T1000 (cell line): Measurements from ENCODE around the gene ARHGAP18.

Experiments used
- DNase-seq: peaks from one replicate; lab custom pipeline; 2025; ENCODE audit warnings: mixed read lengths; lab: John Stamatoyannopoulos, UW

Gene ARHGAP18

DNA sequence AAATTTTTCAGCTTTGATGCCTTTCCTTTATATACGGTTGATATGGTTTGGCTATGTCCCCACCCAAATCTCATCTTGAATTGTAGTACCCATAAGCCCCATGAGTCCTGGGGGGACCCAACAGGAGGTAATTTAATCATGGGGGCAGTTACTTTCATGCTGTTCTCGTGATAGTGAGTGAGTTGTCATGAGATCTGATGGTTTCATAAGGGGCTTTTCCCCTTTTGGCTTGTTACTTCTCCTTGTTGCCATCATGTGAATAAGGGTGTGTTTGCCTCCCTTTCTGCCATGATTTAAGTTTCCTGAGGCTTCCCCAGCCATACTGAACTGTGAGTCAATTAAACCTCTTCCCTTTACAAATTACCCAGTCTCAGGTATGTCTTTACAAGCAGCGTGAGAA lies 66.8 kb downstream of the ARHGAP18 start:
- DNase-seq = no peak

DNA sequence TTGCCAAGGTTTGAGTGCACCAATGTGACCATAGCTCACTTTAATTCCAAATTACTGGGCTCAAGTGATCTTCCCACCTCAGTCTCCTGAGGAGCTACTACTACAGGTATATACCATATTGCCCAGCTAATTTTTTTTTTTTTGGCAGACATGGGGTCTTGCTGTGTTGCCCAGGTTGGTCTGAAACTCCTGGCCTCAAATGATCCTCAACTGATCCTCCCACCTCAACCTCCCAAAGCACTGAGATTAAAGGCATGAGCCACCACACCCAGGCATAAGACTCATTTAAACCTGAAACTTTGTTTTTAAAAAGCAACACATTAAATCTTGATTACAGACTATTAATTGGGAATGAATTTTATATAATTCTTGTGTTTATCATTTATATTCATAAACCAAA lies 67.7 kb downstream of the ARHGAP18 start:
- DNase-seq = no peak

DNA sequence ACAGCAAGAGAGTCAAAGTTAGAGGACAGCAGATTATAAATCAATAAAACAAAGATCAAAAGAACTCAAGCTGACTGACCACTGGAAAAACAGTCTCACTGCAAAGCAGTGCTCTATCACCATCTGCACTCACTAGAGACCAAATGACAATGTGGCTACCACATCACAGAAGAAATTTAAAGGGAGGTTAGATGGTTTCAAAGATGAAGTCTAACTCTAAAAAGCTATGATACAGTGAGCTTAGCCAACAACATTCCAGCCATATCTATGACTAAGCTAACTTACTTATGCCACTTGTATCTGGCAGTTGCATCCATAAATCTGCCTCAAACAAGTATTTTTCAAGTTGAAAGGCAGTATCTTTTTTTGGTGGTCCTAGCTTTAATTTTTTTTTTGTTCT lies 68.6 kb downstream of the ARHGAP18 start:
- DNase-seq = no peak

DNA sequence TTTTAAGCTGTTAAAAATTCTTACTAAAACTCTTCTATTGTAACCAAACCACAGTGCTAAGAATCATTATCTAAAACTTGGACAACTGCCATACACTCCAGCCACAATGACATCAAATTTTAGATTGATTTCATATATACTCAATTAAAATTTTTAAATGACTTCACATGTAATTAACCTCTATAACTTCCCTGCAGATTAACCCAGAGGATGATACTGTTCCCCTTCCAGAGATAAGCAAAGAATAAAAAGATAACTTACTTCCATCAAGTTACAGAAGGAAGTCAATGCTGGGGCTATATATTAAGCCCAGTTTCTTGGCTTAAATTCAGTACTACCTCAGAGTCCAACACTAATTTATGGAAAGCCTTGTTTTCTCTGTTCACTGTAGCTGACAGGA lies 71.3 kb downstream of the ARHGAP18 start:
- no peak for DNase-seq

DNA sequence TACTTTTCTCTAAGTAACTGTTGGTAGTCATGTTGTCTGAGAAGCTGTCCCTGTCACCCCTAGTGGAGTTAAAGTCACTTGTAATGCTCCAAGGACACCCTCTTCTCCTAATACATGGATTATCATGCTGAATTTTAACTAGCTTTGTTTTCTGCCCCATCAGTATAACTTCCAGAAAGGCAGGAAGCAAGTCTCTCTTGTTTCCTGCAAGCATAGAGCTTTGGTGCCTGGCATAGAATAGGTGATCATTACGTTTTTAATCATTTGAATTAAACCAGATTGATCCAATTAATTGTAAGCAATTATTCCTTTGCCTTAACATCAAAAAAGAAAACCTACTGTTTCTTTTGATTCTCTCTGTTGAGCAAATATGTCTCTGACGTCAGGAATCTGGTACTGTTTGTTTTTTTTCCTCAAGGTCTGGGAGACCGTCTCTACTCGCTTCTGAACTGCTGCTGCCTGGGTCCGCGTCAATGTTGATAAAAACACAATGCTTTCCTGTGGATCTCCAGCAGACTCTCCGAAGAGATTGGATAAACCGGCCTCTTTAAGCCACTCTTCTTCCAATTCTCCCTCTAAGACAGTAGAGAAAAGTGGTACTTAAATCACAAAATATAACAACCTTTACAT lies 71.8 kb downstream of the ARHGAP18 start:
- no peak for DNase-seq

DNA sequence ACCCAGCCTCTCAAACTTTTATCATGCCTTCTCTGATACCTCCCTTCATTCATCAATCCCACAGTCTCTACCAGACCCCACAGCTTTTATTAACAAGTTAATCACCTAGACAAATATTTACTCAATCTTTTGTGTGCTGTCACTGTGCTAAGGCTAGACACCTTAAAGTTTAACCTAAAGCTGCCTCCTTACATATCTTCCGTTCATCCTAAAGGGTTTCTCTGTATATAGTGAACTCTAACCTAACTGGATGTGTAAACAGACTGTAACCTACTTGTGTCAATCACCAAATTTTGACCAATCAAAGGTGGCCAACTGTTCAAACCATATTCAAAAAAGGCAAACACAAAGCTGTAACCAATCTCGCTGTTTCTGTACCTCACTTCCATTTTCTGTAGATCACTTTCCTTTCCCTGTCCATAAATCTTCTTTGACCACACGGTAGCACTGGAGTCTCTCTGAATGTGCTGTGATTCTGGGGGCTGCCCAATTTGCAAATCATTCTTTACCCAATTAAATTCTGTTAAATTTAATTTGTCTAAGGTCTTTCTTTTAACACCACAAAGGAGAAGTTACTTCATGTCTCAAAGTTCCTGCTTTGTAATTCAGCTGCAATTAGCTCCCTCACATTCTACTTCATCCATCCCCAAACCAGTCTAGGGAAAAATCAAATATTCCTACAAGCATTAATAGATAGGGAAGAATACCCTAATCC lies 72.5 kb downstream of the ARHGAP18 start:
- no peak for DNase-seq

DNA sequence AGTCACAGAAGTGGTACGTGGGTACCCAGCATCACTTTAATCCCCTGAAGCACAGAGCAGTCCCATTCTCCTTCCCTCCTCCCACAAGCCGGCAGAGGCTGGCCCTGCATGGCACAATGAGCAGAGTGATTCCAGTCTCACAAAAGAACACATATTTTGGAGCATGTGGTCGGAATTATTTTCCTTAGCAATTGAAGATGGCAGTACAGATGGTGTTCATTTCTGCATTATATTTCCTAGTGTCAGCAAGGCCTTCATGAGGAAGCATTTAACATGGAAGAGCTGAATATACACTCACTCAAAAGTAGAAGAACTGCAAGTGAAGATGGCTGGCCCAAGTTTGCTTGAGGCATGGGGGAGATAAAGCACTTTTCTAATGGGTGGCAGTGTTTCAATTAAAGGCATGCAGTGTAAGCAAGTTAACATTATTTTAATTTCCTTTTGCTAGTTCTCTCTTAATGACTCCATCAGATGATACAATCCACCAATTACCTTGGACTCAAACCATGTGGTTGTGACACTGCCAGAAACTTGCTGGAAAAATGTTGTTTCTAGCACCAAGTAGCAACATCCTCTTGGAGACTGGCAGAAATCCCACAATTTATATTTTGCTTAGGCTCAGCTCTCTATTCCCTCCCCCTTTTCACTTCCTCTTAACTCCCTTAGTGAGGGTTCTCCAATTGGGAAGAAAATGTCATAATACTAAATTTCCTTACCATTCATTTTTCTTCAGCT lies 74.4 kb downstream of the ARHGAP18 start:
- DNase-seq = no peak

DNA sequence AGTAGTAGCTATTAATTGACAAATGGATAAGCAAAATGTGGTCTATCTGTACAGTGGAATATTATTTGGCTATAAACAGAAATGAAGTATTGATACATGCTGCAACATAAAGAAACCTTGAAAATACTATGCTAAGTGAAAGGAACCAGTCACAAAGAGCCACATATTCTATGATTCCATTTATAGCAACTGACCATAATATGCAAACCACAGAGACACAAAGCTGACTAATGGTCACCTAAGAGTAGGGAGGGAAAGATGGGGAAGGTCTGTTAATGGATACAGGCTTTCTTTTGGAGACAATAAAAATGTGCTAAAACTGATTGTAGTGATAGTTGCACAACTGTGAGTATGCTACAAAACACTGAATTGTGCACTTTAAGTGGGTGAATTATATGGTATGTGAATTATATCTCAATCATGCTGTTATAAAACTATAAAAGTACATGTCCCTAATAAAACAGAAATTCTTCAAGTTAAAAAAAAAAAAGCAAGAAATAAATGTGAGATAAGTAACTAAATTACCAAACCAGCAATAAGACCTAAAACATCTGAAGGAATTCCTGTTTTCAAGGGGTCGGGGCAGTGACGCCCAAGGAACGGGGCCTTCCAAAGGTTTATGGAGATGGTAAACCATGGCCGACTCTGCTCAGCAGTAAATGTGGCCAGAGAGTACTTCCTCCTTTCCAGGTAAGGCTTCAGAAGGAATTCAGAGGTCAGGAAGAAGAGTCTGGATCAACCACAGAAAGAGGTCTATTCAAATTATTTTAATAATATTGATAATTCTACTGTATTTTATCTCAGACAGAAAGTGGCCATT lies 75.4 kb downstream of the ARHGAP18 start:
- DNase-seq = no peak

DNA sequence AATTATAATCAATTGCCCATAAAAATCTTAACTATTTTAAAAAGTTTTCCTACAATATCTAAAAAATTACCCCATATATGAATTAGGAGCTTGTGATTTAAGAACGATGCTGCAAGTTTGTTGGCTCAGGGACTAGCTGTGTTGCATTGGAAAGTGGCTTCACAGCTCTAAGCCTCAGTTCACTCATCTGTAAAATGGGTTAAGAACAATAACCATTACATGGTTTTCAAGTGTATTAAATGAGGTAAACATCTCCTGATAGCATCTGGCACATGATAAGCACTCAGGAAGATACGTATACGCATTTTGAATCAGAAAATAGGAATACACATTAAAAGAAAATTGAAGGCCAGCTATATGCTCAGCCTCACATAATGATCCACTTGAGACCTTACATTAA lies 76.4 kb downstream of the ARHGAP18 start:
- no peak for DNase-seq

DNA sequence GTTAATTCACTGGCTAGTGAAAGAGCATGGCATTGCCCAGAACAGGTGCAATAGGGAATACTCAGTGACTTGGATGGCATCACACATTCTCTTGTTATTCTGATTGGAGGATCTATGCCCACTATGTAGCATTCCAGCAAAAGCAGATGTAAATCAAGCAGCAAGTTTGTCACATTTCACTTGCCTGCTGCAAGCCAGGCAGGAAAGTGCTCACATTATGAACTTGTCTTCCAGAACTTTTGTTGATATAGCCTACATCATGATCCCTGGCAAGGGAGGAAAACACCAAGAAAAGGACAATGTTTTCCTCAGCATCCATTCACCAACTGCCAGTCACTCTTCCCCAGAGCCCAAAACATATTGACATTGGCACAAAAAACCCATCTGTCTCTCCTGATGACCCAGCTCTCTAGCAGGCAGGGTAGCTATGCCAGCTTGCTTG lies 77.8 kb downstream of the ARHGAP18 start:
- DNase-seq = no peak

DNA sequence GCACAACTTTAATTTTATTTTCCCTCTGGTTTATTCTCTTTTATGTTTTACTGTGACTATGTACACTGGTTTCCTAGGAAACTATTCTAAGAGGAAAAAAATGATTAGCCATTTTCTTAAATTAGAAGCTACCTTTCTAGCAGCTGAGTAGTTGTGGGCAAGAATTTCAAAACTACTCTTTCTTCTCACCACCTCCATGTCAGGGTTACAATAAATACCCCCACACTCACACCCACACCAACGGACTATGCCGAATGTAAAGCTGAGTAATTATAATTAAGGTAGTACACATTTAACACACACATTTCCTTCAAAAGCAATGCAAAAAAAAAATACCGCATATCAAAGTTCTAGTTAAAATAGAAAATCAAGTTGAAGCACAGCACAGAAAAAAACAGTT lies 78.9 kb downstream of the ARHGAP18 start:
- no peak for DNase-seq

DNA sequence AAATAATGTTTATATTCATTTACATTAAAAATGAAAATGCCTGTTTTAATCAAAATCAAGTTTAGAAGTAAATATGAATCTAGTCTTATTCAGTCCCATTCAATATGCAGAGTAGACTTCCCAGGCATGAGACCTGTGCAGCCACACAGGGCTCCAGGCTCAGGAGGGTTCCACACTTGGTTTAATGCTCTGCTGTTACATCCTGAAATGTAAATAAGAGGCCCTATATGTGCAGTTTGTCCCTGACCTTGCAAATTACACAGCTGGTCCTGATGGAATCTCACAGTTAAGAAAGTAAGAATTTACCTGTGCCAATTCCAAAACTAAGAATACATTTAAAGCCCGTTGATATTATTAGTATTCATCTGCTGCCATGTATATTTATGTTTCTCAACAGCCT lies 79.4 kb downstream of the ARHGAP18 start:
- no peak for DNase-seq

DNA sequence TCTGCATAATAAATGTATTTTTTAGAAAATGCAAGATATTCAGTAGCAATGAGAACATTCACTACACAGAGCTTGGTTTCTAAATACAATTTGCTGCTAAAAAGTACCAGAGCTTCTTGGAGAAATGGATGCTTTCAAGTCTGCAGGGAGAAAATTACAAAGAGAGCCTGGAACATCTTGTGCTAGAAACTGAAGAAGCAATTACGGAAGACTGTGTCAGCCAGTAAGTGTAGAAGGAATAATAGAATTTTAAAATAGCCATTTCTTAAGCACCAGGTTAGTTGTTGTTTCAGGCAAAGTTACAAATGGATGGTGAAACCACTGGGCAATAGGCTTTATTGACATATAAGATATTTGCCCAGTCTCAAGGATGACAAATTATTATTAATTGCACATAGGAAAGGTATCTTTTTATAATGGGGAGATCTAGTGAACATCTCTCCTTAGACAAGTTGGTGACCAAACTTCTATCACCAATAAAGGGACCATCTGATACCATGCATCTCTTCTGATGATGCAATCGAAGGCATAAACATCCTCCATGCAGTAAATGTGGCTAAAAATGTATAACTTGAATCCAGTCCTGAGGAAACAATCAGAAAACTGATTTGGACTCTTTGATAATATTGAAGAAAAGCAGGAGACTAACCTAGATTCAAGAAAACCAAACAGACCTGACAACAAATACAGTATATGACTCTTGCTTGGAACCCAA lies 81.7 kb downstream of the ARHGAP18 start:
- DNase-seq = no peak

DNA sequence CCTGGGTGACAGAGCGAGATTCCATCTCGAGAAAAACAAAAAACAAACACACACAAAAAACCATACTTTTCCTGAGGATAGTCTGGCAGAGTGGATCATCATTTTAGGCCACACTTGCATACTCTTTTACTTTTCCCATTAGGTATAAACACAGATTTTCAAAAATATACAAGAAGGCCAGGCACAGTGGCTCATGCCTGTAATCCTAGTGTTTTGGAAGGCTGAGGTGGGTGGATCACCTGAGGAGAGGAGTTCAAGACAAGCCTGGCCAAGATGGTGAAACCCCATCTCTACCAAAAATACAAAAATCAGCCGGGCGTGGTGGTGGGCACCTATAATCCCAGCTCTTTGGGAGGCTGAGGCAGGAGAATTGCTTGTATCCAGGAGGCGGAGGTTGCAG lies 85.5 kb downstream of the ARHGAP18 start:
- DNase-seq = no peak

DNA sequence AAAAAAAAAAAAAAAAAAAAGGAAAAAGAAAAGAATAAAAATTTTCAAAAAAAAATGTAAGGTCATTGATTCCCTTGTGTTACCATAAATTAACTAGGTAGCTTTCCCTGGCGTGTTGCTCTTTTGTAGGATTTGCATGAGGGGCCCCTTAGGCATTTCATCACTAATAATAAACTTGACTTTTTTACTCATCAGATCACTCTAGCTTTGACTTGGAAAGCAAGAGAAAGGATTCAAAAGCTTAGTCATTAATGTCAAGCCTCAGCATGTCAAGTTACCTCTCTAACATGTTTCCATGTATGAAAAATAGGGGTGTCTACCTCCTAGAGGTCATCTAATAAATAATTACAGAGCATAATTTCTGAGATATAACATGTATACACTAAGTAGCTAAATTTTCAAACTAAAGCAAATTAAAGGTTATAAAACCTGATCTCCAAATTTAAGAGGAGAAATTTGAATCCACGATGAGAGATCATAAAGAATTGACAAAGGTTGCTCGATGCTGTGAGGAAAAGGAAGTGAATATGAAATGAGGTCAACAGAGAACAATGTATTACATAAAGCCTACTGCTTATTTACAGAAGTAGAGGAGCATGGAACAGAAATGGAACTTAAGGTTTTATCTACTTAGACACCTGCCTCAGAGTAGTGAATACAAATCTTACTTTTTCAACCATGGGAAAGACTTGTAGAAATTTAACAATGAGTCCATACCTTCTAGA lies 86.8 kb downstream of the ARHGAP18 start:
- no peak for DNase-seq

DNA sequence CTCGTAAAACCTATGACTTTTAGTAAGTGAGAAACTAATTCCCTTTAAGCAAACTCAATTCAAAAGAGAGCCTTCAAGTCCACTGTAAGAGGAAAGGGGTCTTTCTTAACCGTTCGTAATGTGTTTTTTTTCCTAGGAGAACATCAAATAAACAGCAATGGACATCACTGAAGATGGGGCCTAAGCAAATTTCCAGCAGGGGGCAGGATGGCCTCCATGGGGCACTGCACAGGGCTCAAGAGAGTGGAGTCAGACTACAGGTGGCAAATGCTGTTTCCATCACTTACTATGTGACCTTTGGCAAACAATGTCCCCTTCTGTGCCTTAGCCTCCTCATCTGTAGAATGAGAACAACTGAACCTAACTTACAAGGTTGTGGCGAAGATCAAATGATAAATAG lies 88.7 kb downstream of the ARHGAP18 start:
- DNase-seq = no peak

DNA sequence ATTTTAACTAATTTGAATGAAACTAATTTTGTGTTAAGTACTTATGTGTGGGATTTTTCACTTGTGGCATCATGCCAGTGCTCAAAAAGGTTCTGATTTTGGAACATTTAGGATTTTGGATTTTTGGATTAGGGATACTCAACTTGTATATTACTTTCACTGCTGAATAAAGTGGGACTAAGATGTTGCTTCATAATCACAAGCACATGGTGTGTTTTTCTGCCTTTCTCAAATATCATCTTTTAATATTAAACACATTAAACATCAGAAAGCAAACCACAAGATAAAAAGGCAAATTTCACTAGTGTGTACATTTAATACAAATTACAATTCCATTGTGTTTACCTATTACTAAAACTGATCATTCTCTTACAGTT lies 89.8 kb downstream of the ARHGAP18 start:
- DNase-seq = no peak

DNA sequence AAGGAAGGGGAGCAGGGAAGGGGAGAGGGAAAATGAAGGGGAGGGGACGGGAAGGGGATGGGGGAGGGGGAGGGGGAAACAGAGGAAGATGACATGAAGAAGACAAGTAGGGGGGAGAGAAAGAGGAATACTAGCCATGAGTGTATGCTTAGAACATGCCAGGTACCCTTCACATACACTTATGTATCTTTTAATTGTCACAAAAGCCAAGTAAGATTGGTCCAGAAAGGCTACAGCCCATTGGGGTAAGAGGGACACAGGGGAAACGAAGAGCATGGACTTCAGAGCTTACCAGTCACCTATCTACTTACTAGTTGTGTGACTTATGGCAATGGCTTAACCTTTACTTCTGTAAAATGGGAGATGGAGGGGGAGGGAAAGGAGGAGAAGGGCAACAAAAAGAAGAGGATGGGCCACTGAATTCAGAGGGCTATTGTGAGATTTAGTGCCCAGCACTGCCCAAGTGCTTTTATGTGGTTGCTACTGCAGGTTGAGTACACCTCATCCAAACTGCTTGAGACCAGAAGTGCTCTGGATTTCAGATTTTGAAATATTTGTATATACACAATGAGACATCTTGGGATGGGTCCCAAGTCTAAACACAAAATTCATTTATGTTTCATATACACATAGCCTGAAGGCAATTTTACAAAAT lies 90.3 kb downstream of the ARHGAP18 start:
- no peak for DNase-seq

DNA sequence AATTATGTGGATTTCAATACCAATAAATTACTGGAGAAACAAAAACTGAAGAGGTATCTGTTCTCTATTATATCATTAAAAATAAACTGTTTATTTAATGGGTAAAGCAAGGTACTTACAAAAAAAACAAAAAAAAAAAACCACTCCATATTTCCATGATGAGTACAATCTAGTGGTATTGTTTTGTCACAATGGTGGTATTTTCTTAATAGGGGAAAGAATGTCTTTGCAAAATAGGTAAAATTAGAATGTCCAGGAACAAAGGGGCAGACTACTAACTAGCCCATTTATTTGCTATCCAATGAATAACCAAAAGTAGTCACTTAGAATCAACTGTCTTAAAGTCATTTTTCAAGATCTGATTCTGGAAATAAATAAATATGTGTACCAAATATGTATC lies 92.0 kb downstream of the ARHGAP18 start:
- no peak for DNase-seq

DNA sequence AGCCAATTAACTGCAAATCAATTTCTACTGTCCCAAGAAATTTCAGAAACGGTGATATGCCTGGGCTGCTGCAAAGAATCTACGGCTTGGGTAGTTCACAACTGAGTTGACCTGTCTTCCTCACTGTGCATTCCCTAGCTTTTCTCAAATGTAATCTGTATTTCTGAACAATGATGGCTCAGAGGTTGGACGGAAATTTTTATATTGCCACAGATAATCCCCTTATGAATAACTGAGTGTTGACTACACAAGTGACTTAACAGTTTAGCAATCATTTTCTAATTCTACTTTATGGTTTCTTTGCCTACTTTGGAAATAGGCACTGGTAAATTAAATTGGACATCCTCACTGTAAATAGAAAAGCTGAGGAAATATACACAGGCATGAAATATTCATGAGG lies 94.5 kb downstream of the ARHGAP18 start:
- DNase-seq = no peak

DNA sequence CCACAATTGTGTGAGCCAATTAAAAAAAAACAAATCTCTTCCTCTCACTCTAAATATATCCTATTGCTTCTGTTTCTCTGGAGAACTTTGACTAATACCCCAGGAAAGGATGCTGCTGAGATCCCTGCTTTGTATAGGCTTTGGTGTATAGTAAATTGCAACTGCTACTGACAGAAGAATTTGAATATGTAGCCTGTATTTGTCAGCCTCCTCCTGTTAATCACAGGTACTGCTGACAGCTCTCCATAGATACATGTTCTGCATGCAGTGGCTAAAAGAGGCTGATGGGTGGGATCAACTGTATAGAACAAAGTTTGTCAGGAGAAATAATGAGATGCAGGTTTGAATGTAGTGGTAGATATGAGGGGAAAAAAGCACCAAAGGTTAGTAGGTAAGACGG lies 95.0 kb downstream of the ARHGAP18 start:
- DNase-seq = no peak
